DOHH2 (cell line): Measurements from ENCODE around the gene TICRR.
A peak's percentile ranks its signal among the peaks of the same experiment; 100 is the strongest.

Experiments used
- H3F3A ChIP-seq: fragments of 200-600 bp; sonication (generic), shearing (Covaris generic); 2 replicates; pipeline ENCODE4 v1.6.0; 2016; ENCODE audit warnings: antibody characterized with exemption, mild to moderate bottlenecking; ENCODE audit not compliant: control insufficient read depth, insufficient read depth
- H3K27ac ChIP-seq: fragments of 200-600 bp; sonication (generic); 2 replicates; pipeline ENCODE4 v1.5.1; 2014; ENCODE audit warnings: low read depth, mild to moderate bottlenecking, low read length, moderate library complexity
- H3K27me3 ChIP-seq: fragments of 200-600 bp; sonication (generic); 2 replicates; pipeline ENCODE4 v1.6.1; 2014; ENCODE audit warnings: mild to moderate bottlenecking, low read length, mixed read lengths; ENCODE audit not compliant: control insufficient read depth
- H3K36me3 ChIP-seq: fragments of 200-600 bp; sonication (generic); 2 replicates; pipeline ENCODE4 v1.6.1; 2014; ENCODE audit warnings: mild to moderate bottlenecking, low read length, moderate library complexity, mixed read lengths; ENCODE audit not compliant: control insufficient read depth
- H3K4me1 ChIP-seq: fragments of 200-600 bp; sonication (generic); 2 replicates; pipeline ENCODE4 v1.6.1; 2014; ENCODE audit warnings: mild to moderate bottlenecking, low read length, mixed read lengths; ENCODE audit not compliant: control insufficient read depth
- H3K4me2 ChIP-seq: fragments of 200-600 bp; sonication (generic); 2 replicates; pipeline ENCODE4 v1.6.0; 2014; ENCODE audit warnings: mild to moderate bottlenecking, low read length, moderate library complexity
- H3K4me3 ChIP-seq: fragments of 200-600 bp; sonication (generic); 2 replicates; pipeline ENCODE4 v1.5.1; 2014; ENCODE audit warnings: mild to moderate bottlenecking, low read length, mixed read lengths
- H3K79me2 ChIP-seq: fragments of 200-600 bp; sonication (generic); 2 replicates; pipeline ENCODE4 v1.6.1; 2014; ENCODE audit warnings: mild to moderate bottlenecking, low read length, mixed read lengths; ENCODE audit not compliant: control insufficient read depth
- H3K9me2 ChIP-seq: fragments of 200-600 bp; sonication (generic); replicated peaks from 2 replicates; pipeline ENCODE4 v1.6.1; 2014; ENCODE audit warnings: mild to moderate bottlenecking, low read length, mixed read lengths; ENCODE audit not compliant: control insufficient read depth
- H3K9me3 ChIP-seq: fragments of 200-600 bp; sonication (generic); 2 replicates; pipeline ENCODE4 v1.6.1; 2014; ENCODE audit warnings: antibody characterized with exemption, low read length, mixed read lengths; ENCODE audit not compliant: control insufficient read depth, insufficient read depth
- H4K20me1 ChIP-seq: fragments of 200-600 bp; sonication (generic); 2 replicates; pipeline ENCODE4 v1.6.0; 2014; ENCODE audit warnings: low read depth, mild to moderate bottlenecking, antibody characterized with exemption, low read length, moderate library complexity; ENCODE audit not compliant: control insufficient read depth, insufficient read depth
- EZH2phosphoT487 ChIP-seq: fragments of 200-600 bp; sonication (generic); IDR thresholded peaks from 2 replicates; pipeline ENCODE4 v1.6.1; 2017; ENCODE audit warnings: borderline replicate concordance, mild to moderate bottlenecking, antibody characterized with exemption, low read length, moderate library complexity, mixed read lengths
- TF ChIP-seq, protein P1 (sequence below): fragments of 200-600 bp; sonication (generic); IDR thresholded peaks from one replicate; pipeline ENCODE4 v1.5.1; 2014; ENCODE audit warnings: antibody characterized with exemption, mild to moderate bottlenecking, low read depth, low read length; ENCODE audit not compliant: poor library complexity, severe bottlenecking

TICRR gene

GRCh38 chr15:89665449-89666181, 90.3 kb downstream of the TICRR start:
- Histone ChIP-seq H4K20me1 (no peaks in the 10 kb centered on the region), H3K36me3 (no peaks in the 10 kb centered on the region), H3K27me3 (peaks cover 21% of the 10 kb centered on the region), H3K4me3 (peak overlapping the region; percentile 44), H3K9me2 (no peaks in the 10 kb centered on the region), H3K27ac (no peak overlapping the region), H3K79me2 (no peaks in the 10 kb centered on the region), H3F3A (peaks cover 4% of the 10 kb centered on the region; the same call in 1 of the 2 replicates), H3K4me1 (no peaks in the 10 kb centered on the region), H3K4me2 (peak overlapping the region; percentile 56), H3K9me3 (no peaks in the 10 kb centered on the region)
- TF ChIP-seq, protein P1, sequence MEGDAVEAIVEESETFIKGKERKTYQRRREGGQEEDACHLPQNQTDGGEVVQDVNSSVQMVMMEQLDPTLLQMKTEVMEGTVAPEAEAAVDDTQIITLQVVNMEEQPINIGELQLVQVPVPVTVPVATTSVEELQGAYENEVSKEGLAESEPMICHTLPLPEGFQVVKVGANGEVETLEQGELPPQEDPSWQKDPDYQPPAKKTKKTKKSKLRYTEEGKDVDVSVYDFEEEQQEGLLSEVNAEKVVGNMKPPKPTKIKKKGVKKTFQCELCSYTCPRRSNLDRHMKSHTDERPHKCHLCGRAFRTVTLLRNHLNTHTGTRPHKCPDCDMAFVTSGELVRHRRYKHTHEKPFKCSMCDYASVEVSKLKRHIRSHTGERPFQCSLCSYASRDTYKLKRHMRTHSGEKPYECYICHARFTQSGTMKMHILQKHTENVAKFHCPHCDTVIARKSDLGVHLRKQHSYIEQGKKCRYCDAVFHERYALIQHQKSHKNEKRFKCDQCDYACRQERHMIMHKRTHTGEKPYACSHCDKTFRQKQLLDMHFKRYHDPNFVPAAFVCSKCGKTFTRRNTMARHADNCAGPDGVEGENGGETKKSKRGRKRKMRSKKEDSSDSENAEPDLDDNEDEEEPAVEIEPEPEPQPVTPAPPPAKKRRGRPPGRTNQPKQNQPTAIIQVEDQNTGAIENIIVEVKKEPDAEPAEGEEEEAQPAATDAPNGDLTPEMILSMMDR: no peak
- no peak for TF ChIP-seq EZH2phosphoT487

DNA sequence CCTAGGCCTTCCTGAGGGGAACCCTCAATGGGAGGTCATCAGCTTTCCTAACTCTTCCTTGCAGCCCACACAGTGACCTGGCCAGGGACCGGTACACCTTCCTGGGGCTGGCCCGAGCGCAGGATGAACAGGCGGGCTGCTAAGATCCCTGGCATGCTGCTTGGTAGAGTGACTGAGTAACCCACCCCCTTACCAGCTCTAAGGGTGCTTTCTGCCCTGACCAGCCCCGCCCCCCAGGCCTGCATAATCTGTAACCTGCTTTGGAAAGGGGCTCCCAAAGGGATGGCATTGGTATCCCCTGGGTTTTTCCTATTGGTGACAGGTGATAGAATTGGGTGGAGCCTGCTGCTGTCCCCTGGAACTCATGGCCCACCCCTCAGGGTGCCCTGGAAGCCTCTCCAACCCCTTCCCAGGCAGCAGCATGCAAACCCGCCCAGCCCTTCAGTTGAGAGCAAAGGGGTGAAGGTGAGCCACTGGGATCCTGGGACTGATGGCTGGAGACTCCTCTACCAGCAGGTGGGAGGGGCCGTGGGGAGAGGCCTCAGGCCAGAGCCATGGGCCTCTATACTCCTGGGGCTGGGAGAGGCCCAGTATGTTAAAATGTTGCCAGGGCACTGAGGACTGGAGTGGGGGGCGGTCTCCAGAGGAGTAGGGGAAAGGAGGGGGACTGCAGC, 91.1 kb downstream of the TICRR start:
- H3F3A ChIP-seq: peaks cover 4% of the 10 kb centered on the region; the same call in 1 of the 2 replicates
- H3K27ac ChIP-seq: no peak overlapping the region
- peaks cover 19% of the 10 kb centered on the region for H3K27me3 ChIP-seq
- H3K9me3 ChIP-seq: no peaks in the 10 kb centered on the region
- H3K4me1 ChIP-seq: no peaks in the 10 kb centered on the region
- H3K4me2 ChIP-seq: peak overlapping the region; percentile 56
- H3K79me2 ChIP-seq: no peaks in the 10 kb centered on the region
- H3K36me3 ChIP-seq: no peaks in the 10 kb centered on the region
- H3K9me2 ChIP-seq: no peaks in the 10 kb centered on the region
- peak overlapping the region; percentile 44; the same call in 1 of the 2 replicates for H3K4me3 ChIP-seq
- H4K20me1 ChIP-seq: no peaks in the 10 kb centered on the region
- TF ChIP-seq EZH2phosphoT487: no peak
- TF ChIP-seq, protein P1: no peak

DNA sequence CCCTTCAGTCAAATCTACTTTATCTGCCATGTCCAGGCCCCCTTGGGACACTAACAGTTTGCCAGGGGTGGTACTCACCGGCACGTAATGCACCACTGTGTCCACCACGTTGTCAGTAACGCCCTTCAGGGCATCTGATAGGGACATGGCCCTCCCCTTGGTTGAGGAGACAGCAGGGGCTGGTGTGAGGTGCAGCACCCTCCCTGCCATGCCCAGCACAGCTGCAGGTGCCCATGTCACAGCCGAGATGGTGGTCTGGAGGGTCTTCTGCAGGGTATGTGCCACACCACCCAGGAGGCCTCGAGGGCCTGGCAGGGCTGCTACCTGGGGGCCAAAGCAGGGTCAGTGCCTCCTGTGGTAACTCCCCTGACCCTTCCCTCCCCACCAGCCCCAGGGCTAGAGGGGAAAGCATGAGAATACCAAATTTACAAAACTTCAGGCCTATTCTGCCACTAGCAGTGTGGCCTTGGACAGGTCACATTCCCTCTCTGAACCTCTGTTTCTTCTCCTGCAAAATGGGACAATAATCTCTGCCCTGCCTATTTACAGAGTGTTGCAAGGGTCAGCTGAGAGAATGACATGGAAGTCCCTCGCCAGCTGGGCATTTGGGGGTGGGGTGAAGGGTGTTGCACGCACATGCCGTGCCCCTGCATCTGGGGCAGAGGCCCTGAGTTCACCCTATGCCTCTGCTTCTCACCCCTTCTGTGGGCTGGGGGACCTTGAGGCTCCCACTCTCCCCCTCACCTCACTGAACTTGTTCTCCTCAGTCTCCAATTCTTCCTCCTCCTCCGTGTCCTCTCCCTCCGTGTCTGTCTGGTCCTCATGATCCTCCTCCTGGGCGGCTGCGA, 91.8 kb downstream of the TICRR start:
- no peaks in the 10 kb centered on the region for H3K4me1 ChIP-seq
- H3K4me3 ChIP-seq: no peak overlapping the region
- peaks cover 4% of the 10 kb centered on the region; the same call in 1 of the 2 replicates for H3F3A ChIP-seq
- H3K27me3 ChIP-seq: peaks cover 19% of the 10 kb centered on the region
- H3K27ac ChIP-seq: no peak overlapping the region
- H3K79me2 ChIP-seq: no peaks in the 10 kb centered on the region
- no peak overlapping the region for H3K4me2 ChIP-seq
- H3K9me2 ChIP-seq: no peaks in the 10 kb centered on the region
- no peak for TF ChIP-seq EZH2phosphoT487
- TF ChIP-seq, protein P1: no peak
- no peaks in the 10 kb centered on the region for H3K9me3 ChIP-seq
- no peaks in the 10 kb centered on the region for H4K20me1 ChIP-seq
- H3K36me3 ChIP-seq: no peaks in the 10 kb centered on the region
